ENCODE measurements around the gene DRC1.
"Not testable (repeated sequence)": the region's sequence is repeated elsewhere in the genome, so short reads cannot be mapped to it uniquely, and the experiment has no call there.

DNA sequence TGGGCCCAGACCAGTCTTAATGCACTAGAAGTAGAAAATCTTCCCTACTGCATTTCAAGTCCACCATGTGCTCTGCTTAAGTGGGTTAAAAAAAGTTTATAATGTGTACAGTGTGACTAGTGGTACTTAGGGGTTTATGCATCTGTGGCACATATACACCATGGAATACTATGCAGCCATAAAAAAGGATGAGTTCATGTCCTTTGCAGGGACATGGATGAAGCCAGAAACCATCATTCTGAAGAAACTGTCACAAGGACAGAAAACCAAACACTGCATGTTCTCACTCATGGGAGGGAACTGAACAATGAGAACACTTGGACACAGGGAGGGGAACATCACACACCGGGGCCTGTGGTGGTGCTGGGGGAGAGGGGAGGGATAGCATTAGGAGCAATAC lies 66.8 kb downstream of the DRC1 start:
- TF ChIP-seq, protein P1, sequence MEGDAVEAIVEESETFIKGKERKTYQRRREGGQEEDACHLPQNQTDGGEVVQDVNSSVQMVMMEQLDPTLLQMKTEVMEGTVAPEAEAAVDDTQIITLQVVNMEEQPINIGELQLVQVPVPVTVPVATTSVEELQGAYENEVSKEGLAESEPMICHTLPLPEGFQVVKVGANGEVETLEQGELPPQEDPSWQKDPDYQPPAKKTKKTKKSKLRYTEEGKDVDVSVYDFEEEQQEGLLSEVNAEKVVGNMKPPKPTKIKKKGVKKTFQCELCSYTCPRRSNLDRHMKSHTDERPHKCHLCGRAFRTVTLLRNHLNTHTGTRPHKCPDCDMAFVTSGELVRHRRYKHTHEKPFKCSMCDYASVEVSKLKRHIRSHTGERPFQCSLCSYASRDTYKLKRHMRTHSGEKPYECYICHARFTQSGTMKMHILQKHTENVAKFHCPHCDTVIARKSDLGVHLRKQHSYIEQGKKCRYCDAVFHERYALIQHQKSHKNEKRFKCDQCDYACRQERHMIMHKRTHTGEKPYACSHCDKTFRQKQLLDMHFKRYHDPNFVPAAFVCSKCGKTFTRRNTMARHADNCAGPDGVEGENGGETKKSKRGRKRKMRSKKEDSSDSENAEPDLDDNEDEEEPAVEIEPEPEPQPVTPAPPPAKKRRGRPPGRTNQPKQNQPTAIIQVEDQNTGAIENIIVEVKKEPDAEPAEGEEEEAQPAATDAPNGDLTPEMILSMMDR (IDR thresholded peaks at IDR 0.05) = not testable (repeated sequence)
- not testable (repeated sequence) for TF ChIP-seq POLR2A (IDR thresholded peaks at IDR 0.05; ENCODE audit: low read depth); POLR2AphosphoS5 (IDR thresholded peaks at IDR 0.05); EP300 (IDR thresholded peaks at IDR 0.05)

Measured in esophagus muscularis mucosa (tissue), 4 donors.